HG03060 (cell line): Measurements from ENCODE around the gene NCOA3.

Experiments
- ATAC-seq: cut with Tn5 transposase; IDR thresholded peaks from one replicate; pipeline ENCODE4 v1.9.1; 2021; ENCODE audit warnings: low read depth, moderate number of reproducible peaks; ENCODE audit not compliant: unreplicated experiment

Gene NCOA3

DNA sequence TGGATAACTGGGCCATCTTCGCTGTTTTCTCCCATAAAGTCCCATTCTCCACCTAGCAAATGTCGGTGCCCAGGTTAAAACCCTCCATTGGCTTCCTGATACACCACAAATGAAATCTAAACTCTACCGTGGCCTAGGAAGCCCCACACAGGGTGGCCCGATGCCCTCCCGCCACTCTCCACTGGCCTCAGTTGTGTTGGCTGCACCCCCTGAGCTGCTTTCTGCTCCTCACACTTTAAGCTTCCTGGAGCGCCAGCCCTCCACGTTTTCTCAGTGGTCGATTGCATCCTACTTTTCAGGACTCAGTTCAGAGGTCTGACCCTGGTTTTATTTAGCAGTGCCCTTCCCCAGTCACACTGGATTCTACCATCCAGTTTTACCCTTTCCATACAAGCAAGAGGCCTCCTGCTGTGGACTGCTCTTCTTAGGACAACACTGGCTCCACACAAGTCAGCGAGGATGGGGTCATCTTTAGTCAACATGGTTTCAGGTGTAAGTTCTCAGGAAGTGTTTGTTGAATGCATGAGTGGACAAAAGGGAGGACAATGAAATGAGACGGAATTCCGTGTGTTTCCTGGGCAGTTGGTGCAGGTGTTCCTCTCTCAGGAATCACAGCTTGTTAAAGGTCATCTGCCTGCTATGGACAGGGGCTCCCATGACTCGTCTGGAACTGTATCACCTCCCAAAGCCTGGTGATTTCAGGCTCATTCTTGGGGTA lies 159.5 kb downstream of the NCOA3 start:
- no peak for ATAC-seq

DNA sequence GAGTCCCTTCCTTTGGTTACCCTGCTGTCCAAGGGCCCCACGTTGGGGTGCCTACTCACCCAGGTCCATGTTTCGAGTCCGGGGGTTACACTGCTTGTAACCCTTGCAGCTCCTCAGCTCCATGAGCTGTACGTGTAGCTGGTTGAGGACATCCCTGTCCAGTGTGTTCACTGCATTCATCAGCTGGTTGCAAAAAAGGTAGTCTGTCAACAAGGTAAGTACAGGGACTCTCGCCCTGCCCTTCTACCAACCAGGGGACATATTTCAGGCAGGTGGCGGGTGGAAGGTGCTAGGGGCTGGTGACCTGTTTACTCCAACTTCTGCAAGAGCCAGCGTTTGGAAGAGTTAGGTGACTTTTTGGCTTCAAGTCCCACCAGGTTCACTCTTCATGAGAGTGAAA lies 160.0 kb downstream of the NCOA3 start:
- ATAC-seq = no peak

DNA sequence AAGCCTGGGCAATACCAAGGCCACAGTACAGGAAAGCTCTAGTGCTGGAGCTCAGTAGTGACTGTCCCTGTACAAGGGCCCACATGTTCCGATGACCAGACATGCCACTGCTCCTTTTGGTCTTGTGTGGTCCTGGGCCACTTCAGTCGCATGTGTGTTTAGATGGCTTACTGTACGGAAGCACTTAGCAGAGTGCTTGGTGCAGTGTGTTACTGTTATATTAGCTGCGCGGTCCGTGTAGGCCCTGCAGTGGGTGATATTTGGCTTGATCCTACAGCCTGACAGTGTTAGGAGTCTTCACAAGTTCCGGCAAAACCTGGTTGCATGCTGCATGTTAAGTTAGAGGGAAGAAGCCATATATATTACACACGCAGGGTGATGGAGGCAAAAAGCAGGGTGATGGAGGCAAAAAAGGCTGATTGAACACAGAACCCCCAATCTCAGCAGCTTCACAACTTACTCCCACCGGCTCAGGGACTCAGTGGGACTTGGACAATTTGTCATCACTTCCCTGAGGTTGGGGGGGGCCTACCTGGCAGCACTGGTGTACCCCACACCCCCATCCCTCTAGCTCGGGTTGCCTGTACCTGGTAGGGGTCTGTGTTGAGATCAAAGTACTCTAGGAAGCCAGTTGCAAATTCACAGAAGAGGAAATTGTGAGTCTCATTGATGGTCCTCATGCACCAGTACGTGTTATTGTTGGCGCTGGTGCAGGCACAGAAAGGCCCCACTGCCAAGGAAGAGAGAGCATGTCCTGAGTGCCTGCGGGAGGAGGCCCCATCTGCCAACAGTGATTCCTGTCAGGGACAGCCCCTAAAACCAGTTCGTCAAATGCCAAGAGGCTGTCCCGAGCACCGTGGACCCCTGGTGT lies 161.0 kb downstream of the NCOA3 start:
- ATAC-seq = no peak

DNA sequence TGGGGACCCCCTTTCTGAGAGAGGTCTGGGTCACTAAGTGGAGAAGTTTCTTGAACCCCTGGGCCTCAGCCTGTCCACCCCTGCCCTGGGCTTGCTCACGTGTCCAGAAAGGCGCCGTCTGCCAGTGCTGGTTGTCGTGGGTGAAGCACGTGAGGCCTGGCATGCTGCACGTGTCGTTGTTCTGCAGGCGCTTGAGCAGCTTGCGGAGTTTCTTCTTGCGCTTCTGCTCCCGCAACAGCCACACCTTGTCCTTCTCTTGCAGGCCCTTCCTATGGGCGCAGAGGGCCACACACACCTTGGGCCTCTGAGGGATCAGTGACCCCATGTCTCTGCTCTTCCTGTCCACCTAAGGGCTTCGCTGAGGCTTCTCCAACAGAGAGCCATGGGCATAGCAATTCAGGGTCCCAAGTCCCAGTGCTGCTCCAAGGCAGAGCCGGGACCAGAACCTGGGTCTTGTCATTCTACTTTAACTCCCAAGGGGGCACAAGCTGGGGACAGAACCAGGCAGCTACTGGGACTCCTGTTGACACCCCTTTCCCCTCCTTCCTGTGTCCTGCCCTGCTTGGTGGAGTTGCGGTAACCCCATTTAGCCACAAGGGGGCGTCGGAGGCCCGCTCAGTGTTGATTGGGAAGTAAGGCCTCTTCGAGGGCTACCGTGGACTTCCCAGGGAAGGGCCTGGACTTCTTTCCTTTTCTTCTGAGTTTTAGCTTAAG lies 161.8 kb downstream of the NCOA3 start:
- no peak for ATAC-seq

DNA sequence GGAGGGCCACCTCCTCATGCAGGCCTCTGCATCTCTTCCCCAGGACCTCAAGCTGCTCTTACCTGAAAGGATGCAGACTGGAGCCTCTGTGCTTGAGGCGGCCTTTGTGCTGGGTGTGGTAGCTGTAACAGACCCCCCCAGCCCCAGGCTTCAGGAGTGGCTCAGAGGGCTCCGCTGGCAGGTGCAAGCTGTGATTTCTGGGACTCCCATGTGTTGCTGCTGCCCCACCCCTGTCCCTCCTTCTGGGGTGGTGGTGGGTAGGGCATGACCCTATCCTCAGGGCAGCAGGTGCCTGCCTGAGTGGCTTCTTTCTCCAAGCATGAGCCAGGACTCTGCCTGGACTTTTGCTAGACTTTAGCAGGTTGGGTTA lies 162.4 kb downstream of the NCOA3 start:
- no peak for ATAC-seq

DNA sequence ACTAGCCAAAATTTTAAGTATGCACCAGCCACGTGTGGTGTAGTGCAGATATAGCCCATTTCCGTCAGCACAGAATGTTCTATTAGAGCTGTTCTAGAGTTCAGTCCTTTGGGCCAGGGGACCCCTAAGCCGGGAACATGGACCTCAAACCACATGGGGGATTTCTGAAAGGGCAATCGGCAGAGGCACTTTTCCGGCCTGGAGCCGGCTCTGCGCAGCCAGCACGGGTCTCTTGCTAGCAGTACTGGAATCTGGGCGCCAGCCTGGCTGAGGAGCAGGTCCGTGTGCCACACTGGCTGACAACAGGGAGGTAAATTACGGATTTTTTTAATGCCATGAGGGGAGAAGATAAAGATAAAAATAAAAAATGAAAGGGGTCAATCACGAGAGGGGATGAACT lies 163.1 kb downstream of the NCOA3 start:
- no peak for ATAC-seq

- no peak for ATAC-seq
These were observed 163.7 kb downstream of the NCOA3 start for GRCh38 chr20:47665221-47665991.

GRCh38 chr20:47666304-47666703 lies 164.6 kb downstream of the NCOA3 start:
- no peak for ATAC-seq

DNA sequence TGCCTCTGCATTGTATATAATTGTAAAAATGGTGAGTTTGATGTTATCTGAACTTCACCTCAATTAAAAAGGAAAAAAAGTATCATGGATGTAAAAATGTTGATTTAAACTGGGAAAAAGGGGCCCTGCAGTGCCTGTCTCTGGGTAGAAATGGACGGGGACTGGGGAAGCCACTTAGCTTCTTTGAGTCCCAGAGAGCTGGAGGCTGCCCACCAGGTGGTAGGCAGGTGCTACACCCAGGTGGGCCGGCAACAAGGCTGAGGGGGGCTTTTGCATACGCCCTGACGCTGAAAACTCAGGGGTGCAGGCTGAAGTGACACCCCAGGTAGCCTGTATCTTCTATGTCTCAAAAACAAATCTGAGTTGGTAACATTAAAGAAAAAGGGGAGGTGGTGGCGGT lies 165.4 kb downstream of the NCOA3 start:
- no peak for ATAC-seq

DNA sequence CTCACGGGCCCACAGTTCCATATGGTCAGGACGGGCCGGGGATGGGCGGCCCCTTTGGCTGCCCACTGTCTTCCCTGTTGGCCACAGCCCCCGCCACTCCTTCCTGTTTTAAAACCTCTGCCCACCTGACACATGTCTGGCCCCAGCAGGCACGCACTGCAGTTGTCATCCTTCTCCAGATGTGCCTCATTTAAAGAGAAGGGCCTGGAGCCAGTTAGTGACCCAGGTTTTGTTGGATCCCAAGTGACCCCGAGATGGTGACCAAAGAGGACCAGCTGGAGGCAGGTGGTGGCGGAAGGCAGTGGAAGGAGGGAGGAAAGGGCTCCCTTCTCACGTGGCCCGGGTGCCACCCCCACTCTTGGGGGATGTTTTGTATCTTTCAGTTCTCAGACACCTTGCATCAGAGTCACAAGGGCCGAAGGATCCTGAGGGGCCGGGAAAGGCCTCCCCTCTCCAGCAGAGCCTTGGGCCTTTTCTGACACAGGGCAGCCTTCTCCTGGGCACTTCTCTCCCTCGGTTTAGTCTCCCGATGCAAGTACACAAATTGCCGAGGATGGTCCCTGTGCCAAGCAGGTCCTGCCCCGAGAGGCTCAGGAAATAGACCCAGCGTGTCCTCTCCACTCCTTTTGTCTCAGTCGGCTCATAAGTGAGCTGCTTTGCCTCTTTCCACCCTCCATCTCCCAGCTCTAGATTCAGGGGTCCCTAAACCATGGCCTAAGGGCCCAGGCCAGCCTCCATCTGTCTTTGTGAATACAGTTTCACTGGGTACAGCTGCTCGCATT lies 166.0 kb downstream of the NCOA3 start:
- ATAC-seq = no peak

DNA sequence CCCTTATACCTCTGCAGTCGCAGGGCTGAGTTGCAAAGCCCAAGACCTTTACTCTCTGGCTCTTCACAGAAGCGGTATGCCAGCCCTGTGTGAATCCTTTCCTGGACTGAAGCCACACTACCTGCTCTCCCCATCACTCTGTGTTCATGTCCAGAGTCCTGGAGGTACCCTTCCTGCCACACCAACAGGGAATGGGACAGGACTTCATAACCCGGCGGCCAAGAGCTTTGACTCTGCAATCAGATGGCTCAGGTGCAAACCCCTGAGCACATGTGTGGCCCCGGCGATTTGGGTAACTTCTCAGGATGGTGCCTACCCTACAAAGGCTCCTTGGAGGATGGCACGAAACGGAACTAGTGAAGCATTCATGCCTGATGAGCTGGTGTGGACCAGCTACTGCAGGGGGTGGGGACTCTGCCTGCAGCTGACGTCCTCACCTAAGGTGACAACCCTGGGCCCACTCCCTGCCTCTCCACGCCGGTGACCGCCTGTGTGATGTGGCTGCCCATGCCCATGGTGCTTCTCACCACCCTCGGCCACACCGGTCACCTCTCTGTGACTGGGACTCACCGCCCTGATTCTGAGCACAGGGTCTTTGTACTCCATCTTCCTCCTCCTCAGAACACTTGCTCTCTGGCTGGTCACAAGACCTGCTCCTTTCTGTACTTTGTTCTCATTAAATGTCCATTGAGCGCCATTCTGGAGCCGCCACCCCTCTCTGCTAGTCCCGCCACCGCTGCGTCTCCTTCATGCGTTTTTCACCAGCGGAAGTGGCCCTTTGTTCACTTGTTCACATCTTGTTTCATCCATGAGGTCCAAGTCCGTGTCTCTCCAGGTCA lies 166.8 kb downstream of the NCOA3 start:
- no peak for ATAC-seq

GRCh38 chr20:47669152-47669425 lies 167.4 kb downstream of the NCOA3 start:
- ATAC-seq = no peak

DNA sequence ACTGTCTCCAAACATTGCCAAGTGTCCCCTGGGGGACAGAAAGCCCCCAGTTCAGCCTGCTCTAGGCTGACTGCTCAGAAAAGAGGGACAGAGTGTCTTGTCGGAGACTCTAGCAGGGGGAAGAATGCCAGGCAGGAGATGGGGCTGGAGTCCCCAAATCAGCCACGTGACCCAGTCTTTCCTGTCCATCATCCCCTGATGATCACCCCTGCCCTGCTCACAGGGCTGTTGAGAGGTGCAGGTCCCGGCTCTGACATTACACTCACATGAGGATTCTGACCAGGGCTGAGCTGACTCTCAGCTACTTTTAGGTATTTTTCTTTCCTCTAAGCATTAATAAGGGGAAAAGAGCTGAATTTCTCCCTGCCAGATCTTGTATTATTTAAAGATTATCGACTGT lies 167.8 kb downstream of the NCOA3 start:
- no peak for ATAC-seq

DNA sequence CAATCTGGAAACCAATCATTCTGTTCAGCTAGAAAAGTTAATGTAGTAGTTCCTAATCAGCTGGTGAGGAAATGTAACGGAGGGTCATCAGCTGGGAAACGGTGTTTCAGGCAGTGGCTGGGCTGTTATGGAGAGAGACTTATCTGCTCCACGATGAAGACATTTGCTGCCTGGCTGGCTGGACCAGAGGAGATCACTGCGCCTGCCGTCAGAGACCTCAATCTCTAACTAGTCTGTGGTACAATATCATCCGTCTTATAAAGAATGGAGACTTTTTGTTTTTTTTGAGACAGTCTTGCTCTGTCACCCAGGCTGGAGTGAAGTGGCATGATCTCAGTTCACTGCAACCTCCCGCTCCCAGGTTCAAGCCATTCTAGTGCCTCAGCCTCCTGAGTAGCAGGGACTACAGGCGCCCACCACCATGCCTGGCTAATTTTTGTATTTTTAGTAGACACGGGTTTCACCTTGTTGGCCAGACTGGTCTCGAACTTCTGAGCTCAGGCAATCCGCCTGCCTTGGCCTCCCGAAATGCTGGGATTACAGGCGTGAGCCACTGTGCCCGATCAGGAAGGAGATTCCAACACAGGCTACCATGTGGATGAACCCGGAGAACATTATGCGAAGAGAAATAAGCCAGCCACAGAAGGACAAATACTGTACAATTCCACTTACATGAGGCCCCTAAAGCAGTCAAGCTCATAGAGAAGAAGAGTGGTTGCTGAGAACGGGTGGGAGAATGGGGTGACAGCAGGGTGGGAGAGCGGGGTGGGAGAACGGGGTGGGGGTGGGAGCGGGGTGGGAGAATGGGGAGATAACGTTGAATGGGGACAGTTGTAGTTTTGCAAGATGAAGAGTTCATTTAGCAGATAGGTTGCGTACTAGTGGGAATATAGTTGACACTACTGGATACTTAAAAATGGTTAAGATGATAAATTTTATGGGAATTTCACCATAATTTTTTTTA lies 168.5 kb downstream of the NCOA3 start:
- ATAC-seq = no peak

GRCh38 chr20:47670913-47671312 lies 169.2 kb downstream of the NCOA3 start:
- no peak for ATAC-seq

- no peak for ATAC-seq
These were observed 170.5 kb downstream of the NCOA3 start for GRCh38 chr20:47672166-47672565.

- ATAC-seq = no peak
These were observed 171.4 kb downstream of the NCOA3 start for GRCh38 chr20:47672886-47673670.

GRCh38 chr20:47673671-47673955 lies 171.9 kb downstream of the NCOA3 start:
- ATAC-seq = no peak
